HG02973 (cell line): Measurements from ENCODE around the gene PDK1.
"Not testable (repeated sequence)": the region's sequence is repeated elsewhere in the genome, so short reads cannot be mapped to it uniquely, and the experiment has no call there.

ENCODE experiments used
- ATAC-seq: cut with Tn5 transposase; IDR thresholded peaks from one replicate; pipeline ENCODE4 v1.9.1; 2021; ENCODE audit warnings: moderate library complexity; ENCODE audit not compliant: unreplicated experiment

PDK1 gene

DNA sequence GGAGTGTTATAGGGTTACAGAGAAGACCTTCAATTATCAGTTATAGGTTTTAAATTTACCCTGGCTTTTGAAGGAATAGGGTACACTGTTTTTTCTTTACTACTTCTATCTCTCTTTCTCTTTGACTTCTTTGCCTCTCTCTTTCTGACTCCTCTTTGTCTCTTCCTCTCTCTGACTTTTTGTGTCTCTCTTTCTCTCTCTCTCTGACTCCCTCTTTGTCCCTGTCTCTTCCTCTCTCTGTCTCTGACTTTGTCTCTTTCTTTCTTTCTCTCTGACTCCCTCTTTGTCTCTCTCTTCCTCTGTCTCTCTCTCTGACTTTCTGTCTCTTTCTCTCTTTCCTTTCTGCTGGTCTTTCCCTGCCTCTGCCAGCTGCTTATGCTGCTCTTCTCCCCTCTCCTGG is 36.3 kb downstream of the PDK1 start:
- ATAC-seq, result not testable (repeated sequence)

DNA sequence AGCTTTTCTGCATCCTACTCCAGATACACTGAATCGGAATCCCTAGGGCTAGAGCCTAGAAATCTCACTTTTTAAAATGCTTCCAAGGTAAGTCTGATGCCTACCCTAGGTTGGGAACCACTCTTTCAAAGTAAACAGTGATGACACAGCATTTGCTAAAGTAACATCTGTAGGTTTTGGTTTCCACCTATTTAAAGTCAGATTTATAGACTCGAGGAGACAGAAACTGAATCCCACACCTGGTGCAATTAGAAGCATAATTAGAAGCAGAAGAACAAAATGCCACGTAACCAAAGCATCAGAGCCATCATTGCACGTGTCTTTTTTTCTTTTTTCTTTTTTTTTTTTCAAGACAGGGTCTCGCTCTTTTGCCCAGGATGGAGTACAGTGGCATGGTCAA is 40.9 kb downstream of the PDK1 start:
- ATAC-seq, result no peak

- no peak for ATAC-seq
These were observed 41.4 kb downstream of the PDK1 start for GRCh38 chr2:172597176-172597842.

DNA sequence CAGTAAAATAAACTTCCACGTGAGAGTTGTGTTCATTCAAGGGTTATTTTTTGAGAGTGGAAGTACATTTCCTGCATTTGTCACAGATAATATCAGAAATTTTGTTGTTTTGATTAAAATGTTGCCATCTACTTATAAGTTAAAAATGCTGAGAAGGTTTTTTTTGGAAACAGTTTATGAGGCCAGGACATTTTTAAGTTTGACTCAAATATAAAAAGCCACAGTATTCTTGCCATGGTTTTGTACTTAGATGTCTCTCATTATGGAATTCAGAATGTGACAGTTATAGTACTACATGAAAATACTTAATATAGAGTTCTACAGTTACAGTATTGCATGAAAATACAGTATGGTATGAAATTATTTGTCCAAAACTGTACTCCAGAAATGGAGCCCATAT is 44.1 kb downstream of the PDK1 start:
- no peak for ATAC-seq

DNA sequence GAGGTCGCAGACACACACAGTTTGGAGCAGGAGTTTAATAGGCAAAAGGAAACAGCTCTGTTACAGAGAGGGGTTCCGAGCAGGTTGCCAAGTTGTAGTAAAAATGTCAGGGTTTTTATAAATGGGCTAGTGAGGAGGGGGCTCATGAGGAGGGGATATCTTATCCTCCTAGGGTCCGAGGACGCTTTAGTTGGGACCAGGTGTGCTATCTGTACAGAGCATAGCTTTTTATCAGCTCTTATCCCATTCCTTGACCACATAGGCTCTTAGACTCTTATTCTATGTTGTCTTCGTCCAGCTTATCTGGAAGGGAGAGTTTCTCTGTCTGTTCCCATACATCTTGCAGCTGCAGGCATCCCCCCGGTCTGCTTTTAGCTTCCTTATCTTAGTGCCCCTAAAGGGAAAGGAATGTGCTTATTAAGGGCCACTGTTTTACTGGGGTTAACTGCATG is 44.7 kb downstream of the PDK1 start:
- no peak for ATAC-seq

GRCh38 chr2:172606285-172606684 is 50.4 kb downstream of the PDK1 start:
- ATAC-seq, result no peak

GRCh38 chr2:172607379-172607928 is 51.6 kb downstream of the PDK1 start:
- ATAC-seq, result no peak

DNA sequence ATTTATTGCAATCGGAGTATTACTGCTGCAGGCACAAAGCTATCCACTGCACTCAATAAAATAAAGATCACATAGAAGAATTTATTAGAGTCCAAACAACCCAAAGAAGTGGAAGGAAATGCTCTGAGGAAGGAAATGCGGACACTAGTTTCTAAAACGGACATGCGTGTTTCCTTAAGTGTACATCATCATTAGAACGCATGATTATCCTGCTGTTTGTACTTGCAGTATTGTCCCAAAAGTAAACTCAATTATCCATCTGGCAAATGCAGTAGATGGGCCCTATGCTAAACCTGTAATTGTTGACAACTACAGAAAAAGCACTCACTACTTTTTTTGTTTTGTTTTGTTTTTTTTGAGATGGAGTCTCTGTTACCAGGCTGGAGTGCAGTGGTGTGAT is 53.6 kb downstream of the PDK1 start:
- ATAC-seq, result no peak

GRCh38 chr2:172612051-172612450 is 56.2 kb downstream of the PDK1 start:
- no peak for ATAC-seq

GRCh38 chr2:172613040-172613439 is 57.1 kb downstream of the PDK1 start:
- no peak for ATAC-seq

DNA sequence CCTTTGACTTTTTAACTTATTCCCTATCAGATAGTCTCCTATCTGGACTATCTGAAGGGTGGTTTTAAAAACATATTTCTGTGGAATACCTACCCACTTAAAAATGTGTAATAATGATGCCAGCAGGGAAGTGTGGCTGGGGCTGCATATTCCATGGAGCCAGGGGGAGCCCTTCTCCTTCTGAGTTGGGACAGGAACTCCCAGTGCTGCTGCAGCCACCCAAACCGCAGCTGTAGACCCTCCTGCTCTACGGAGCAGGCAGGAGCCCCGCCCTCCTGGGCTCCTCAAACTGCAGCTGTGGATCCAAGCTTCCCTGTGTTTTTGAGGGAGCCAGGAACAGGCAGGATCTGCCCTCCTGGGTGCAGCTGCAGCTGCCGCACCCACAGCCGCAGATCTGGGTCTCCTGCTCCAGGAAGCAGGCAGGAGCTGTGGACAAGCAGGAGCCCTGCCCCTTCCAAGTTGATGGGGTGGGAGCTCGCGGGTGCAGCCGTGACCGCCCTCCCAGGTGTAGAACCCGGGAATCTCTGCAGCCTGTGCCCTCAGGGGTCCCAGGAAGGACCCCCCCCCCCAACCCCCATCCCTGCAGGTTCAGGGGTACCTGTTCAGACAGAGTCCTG is 57.8 kb downstream of the PDK1 start:
- no peak for ATAC-seq

DNA sequence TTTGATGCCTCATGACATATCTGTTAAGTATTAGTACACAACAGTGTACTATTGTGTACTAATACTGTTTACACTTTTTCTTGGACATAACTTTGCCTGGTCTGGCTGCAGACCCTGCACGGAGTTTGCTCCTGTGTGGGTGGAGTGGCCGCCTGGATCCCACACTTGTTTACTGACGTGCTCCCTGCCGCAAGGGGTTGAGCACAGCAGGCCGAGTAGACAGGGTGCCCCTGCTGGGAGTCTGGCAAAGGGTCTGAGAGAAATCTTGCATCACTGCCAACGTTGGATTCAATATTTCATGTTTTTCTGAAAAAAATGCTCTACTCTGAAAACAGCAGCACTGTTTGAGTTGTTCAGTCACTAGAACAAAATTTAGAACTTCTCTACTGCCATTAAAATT is 59.0 kb downstream of the PDK1 start:
- ATAC-seq, result no peak

- no peak for ATAC-seq
These were observed 59.9 kb downstream of the PDK1 start for GRCh38 chr2:172615727-172616261.

DNA sequence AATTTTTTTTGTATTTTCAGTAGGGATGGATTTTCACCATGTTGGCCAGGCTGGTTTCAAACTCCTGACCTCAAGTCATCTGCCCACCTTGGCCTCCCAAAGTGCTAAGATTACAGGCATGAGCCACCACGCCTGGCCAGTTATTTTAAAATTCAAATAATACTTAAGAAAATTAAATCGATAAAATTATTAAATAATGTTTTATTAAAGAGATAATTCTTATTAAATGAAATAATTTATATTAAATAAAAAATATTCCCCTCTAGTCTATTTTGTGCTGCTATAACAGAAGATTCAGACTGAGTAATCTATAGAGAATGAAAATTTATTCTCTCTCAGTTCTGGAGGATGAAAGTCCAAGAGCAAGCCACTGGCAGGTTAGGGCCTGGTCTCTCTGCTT is 61.2 kb downstream of the PDK1 start:
- ATAC-seq, result no peak

GRCh38 chr2:172623249-172623965 is 67.5 kb downstream of the PDK1 start:
- no peak for ATAC-seq

- no peak for ATAC-seq
These were observed 69.1 kb downstream of the PDK1 start for GRCh38 chr2:172624996-172625395.

- ATAC-seq, result no peak
These were observed 71.3 kb downstream of the PDK1 start for GRCh38 chr2:172627181-172627580.

DNA sequence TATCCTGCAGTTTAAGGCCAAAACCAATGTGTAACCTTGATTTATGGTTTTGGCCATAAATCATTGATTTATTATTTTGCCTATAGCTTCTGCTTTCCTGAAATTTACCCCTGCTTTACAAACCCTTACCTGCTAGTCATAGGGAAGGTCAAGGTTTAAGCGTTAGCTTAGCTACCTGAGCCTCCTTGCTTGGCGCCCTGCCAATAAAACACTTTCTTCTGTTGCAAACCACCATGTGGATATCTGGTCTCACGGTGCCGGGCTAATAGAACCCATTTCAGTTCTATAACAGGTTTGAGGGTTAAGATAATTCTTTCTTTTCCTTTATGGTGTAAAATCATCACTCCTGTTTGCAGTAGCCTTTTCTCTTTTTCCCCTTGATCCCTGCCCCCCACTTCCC is 72.2 kb downstream of the PDK1 start:
- ATAC-seq, result no peak

DNA sequence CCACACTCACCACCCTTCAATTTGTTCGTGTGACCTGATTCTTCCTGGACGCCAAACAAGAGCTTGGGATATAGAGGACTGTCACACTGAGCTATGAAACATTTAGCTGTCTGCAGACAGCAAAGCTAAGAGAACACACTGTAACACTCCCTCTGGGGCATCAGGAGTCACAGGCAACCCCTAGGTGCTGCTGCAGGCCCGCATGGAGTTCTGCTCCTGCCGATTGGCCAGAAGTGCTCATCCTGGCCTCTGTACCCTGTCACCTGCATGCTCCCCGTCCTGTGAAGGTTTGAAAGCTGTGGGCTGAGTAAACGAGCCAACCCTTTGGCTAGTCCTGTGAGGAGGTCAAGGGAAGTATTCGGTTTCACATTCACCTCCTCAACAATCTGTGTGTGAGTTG is 73.7 kb downstream of the PDK1 start:
- no peak for ATAC-seq

GRCh38 chr2:172630181-172630580 is 74.3 kb downstream of the PDK1 start:
- no peak for ATAC-seq

DNA sequence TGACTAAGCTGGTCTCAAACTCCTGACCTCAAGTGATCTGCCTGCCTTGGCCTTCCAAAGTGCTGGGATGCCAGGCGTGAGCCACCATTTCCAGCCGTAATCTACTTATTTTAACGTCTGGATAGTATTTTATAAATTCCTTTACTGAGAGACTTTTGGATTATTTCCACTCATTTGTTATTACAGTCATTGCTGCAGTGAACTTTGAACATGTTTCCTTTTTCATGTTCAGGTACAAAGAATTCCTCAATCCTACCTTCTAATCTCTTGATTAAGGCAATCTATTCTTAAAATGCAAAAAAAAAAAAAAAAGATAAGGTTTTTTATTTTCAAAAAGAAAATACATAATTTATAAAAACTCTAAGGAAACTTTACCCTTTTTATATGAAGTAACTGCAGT is 78.6 kb downstream of the PDK1 start:
- ATAC-seq, result no peak

- no peak for ATAC-seq
These were observed 79.7 kb downstream of the PDK1 start for GRCh38 chr2:172635548-172635947.
